DND-41 (cell line): ENCODE results near the gene COA6.
A peak's percentile ranks its signal among the peaks of the same experiment; 100 is the strongest.

ENCODE experiments used
- ATAC-seq: fragments of 200-7000 bp; cut with Tn5 transposase; 3 replicates; pipeline ENCODE4 v1.9.1; 2021; ENCODE audit warnings: low read depth; ENCODE audit not compliant: insufficient read depth
- DNase-seq: peaks from one replicate; pipeline ENCODE4 v3.0.0-alpha.2; 2020
- H2AFZ ChIP-seq: 2 replicates; pipeline ENCODE4 v1.6.0; 2012; ENCODE audit warnings: low read depth, low read length
- H3K27ac ChIP-seq: 2 replicates; pipeline ENCODE4 v1.5.1; 2012; ENCODE audit warnings: low read length, inconsistent platforms
- H3K27me3 ChIP-seq: fragments of 200-600 bp; sonication (generic); 2 replicates; pipeline ENCODE4 v1.6.0; 2012; ENCODE audit warnings: low read length, mild to moderate bottlenecking, inconsistent platforms; ENCODE audit not compliant: insufficient read depth, poor library complexity
- H3K36me3 ChIP-seq: 2 replicates; pipeline ENCODE4 v1.5.1; 2012; ENCODE audit warnings: low read length, inconsistent platforms; ENCODE audit not compliant: insufficient read depth
- H3K4me1 ChIP-seq: 2 replicates; pipeline ENCODE4 v1.5.1; 2012; ENCODE audit warnings: mild to moderate bottlenecking, low read length; ENCODE audit not compliant: insufficient read depth
- H3K4me2 ChIP-seq: 2 replicates; pipeline ENCODE4 v1.6.0; 2012; ENCODE audit warnings: mild to moderate bottlenecking, moderate library complexity, low read length, inconsistent platforms; ENCODE audit not compliant: insufficient read depth
- H3K4me3 ChIP-seq, 2 experiments: fragments of 200-600 bp in 1 of 2; shearing (Covaris generic) in 1 of 2; 2 replicates each; pipeline ENCODE4 v1.5.1; 2012 to 2016; ENCODE audit warnings: inconsistent platforms in 2 of 2, low read length in 2 of 2, mild to moderate bottlenecking in 2 of 2, low read depth in 1 of 2, moderate library complexity in 1 of 2
- H3K79me2 ChIP-seq: 2 replicates; pipeline ENCODE4 v1.6.0; 2012; ENCODE audit warnings: low read length, inconsistent platforms; ENCODE audit not compliant: insufficient read depth
- H3K9ac ChIP-seq: 2 replicates; pipeline ENCODE4 v1.6.0; 2012; ENCODE audit warnings: low read depth, mild to moderate bottlenecking, inconsistent platforms, low read length, moderate library complexity
- H3K9me3 ChIP-seq: 2 replicates; pipeline ENCODE4 v1.5.1; 2012; ENCODE audit warnings: low read length, moderate library complexity, mild to moderate bottlenecking, inconsistent platforms; ENCODE audit not compliant: insufficient read depth, severe bottlenecking
- H4K20me1 ChIP-seq: 2 replicates; pipeline ENCODE4 v1.6.0; 2012; ENCODE audit warnings: low read length; ENCODE audit not compliant: insufficient read depth
- EZH2 ChIP-seq: IDR thresholded peaks from 3 replicates; pipeline ENCODE4 v1.6.1; 2012; ENCODE audit warnings: borderline replicate concordance, low read depth, mild to moderate bottlenecking, moderate library complexity, low read length, inconsistent platforms; ENCODE audit not compliant: severe bottlenecking
- TF ChIP-seq, protein P1 (sequence below): IDR thresholded peaks from 2 replicates; pipeline ENCODE4 v1.5.1; 2012; ENCODE audit warnings: borderline replicate concordance, low read length, moderate library complexity, mild to moderate bottlenecking; ENCODE audit not compliant: poor library complexity, severe bottlenecking; ENCODE audit errors: extremely low read depth

The COA6 gene

DNA sequence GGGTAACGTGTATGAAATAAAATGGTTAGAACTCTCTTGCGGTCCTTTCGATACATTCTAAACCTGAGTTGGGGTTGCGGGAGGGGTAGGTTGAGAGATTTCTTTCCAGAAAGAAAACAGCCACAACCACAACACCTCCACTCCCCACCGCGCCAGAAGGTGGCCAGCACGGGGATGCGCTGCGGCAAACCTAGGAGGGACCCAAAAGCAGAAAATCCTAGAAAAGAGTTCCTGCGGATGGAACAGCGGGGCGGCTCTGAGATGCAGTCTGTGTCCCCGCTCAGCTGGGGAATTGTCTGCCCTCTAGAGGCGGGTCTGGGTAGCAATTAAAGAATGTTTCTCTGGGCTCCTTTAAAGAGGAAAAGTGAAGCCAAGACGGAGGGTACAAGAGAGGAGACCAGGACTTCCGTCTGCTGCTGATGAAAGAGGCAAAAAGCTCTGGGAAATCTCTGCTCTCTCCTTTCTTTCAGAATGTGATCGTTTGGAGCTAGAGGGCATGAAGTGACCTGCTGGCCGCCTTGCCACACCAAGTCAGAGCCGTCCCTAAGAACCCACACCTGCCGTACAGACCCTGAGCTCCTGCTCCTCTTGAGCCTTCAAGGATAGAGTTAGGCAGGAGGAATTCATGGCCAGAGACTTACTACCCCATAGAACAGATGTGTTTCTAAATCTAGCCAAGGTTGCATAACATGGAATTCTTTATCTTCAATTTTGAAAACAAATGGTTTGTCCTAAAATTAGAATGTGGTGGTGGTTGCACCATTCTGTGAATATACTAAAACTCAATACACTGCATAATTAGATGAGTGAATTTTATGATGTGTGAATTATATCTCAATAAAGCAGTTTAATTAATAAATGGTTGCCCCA, 46.5 kb upstream of the COA6 start:
- Histone ChIP-seq H3K4me2 (peak overlapping the region; percentile 53; the same call in 1 of the 2 replicates), H2AFZ (peak overlapping the region; percentile 45; the same call in 1 of the 2 replicates), H3K4me3 (peak overlapping the region in 1 of 2 experiments; percentile 43; a peak in 2 of 4 replicates), H3K27me3 (no peaks in the 10 kb centered on the region), H3K79me2 (no peaks in the 10 kb centered on the region), H3K9ac (no peak overlapping the region), H3K36me3 (no peaks in the 10 kb centered on the region), H3K9me3 (no peaks in the 10 kb centered on the region), H4K20me1 (no peaks in the 10 kb centered on the region), H3K4me1 (peaks cover 6% of the 10 kb centered on the region; the same call in 1 of the 2 replicates), H3K27ac (no peak overlapping the region)
- no peak for TF ChIP-seq EZH2
- TF ChIP-seq, protein P1, sequence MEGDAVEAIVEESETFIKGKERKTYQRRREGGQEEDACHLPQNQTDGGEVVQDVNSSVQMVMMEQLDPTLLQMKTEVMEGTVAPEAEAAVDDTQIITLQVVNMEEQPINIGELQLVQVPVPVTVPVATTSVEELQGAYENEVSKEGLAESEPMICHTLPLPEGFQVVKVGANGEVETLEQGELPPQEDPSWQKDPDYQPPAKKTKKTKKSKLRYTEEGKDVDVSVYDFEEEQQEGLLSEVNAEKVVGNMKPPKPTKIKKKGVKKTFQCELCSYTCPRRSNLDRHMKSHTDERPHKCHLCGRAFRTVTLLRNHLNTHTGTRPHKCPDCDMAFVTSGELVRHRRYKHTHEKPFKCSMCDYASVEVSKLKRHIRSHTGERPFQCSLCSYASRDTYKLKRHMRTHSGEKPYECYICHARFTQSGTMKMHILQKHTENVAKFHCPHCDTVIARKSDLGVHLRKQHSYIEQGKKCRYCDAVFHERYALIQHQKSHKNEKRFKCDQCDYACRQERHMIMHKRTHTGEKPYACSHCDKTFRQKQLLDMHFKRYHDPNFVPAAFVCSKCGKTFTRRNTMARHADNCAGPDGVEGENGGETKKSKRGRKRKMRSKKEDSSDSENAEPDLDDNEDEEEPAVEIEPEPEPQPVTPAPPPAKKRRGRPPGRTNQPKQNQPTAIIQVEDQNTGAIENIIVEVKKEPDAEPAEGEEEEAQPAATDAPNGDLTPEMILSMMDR = peak; percentile 91
- peak; percentile 87 for ATAC-seq
- peak; percentile 68 for DNase-seq

DNA sequence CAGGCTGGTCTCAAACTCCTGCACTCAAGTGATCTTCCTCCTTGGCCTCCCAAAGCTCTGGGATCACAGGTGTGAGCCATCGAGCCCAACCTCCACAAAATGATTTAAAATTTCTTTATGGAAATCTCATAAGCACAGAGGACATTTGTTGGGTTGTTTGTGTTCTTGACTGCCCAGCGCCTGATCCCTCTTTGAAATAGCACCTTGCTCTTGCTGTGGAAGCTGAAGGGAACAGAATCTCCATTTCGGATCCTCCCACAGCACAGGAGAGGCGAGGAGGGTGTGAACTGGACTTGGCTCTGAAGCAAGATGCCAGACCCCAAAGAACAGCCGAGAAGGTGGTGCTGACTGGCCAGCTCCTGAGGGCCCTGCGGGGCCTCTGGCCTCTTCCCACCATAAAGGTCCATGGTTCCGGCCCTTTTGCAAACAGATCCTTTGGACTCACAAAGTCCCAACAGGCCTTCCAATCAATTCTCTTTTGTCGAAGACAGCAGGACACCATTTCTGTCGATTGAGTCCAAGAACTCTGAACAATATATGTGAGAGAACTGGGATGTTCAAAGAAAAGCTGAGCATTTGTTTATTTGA, 45.6 kb upstream of the COA6 start:
- TF ChIP-seq, protein P1 = no peak
- TF ChIP-seq EZH2 = no peak
- Histone ChIP-seq H3K9ac (no peak overlapping the region), H3K79me2 (no peaks in the 10 kb centered on the region), H3K36me3 (no peaks in the 10 kb centered on the region), H3K4me1 (peaks cover 6% of the 10 kb centered on the region; the same call in 1 of the 2 replicates), H3K4me3 (no peak overlapping the region), H3K4me2 (no peak overlapping the region), H4K20me1 (no peaks in the 10 kb centered on the region), H2AFZ (no peak overlapping the region), H3K27me3 (no peaks in the 10 kb centered on the region), H3K27ac (no peak overlapping the region), H3K9me3 (no peaks in the 10 kb centered on the region)
- ATAC-seq = no peak
- DNase-seq = no peak

DNA sequence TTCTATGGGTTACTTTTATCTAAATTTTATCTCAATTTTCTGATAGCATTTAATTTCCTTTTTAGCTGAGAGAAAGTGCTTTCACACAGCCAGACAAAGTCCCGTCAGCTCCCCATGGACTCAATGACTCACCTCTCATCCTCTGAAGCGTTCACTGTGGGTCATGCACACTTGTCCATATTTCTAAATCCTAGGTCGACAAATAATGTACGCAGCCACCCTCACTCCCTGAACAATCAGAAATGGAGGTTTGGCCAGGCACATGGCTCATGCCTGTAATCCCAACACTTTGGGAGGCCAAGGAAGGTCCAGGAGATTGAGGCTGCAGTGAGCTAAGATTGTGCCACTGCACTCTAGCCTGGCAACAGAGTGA, 42.4 kb upstream of the COA6 start:
- Histone ChIP-seq H2AFZ (no peak overlapping the region), H3K4me1 (peaks cover 6% of the 10 kb centered on the region; the same call in 1 of the 2 replicates)

More for the DNA sequence above, 42.4 kb upstream of the COA6 start:
- Histone ChIP-seq H3K79me2 (no peaks in the 10 kb centered on the region), H3K36me3 (no peaks in the 10 kb centered on the region), H3K4me3 (no peak overlapping the region), H3K27ac (no peak overlapping the region), H3K4me2 (no peak overlapping the region), H3K9me3 (peaks cover under 1% of the 10 kb centered on the region), H4K20me1 (no peaks in the 10 kb centered on the region), H3K27me3 (no peaks in the 10 kb centered on the region), H3K9ac (no peak overlapping the region)
- ATAC-seq (no peak), DNase-seq (no peak)
- no peak for TF ChIP-seq EZH2
- TF ChIP-seq, protein P1 = no peak
